ENCODE results near the gene RNF220. TPM values are rescaled to one million over a fixed set of nuclear protein-coding genes. Genes with fewer than 3 reads are reported as not detected.

Gene RNF220
- total and polyA plus RNA-seq, 2 of the 4 experiments (the other 2 are of a cell fraction) = 71.8 to 77.1 TPM

- Histone ChIP-seq H4K5ac (ENCODE audit: low read depth, low read length) (no peak overlapping the region), H3K36me3 (ENCODE audit: control insufficient read depth, insufficient read depth, low read length) (no peaks in the 10 kb centered on the region), H3K23ac (ENCODE audit: low read depth, low read length) (no peak overlapping the region), H2AFZ (replicated peaks; ENCODE audit: low read length, poor library complexity) (no peak overlapping the region), H2BK20ac (ENCODE audit: low read depth, low read length) (no peak overlapping the region), H3K4me2 (ENCODE audit: low read depth, low read length) (no peak overlapping the region), H3K56ac (ENCODE audit: extremely low read depth, insufficient read depth, low read length) (no peak overlapping the region), H2BK120ac (ENCODE audit: low read depth, low read length) (no peak overlapping the region), H3K18ac (ENCODE audit: low read depth, low read length) (no peak overlapping the region), H2AK5ac (ENCODE audit: low read depth, low read length) (no peak overlapping the region), H3K79me1 (ENCODE audit: low read depth in 1 of 2, low read length in 2 of 2) (no peaks in the 10 kb centered on the region), H3K4ac (ENCODE audit: low read depth, low read length) (no peak overlapping the region), H3K9me1 (ENCODE audit: insufficient read depth, low read length) (no peaks in the 10 kb centered on the region), H2BK5ac (ENCODE audit: low read depth, low read length, poor library complexity, severe bottlenecking) (no peak overlapping the region), H3K9ac (ENCODE audit: low read depth, low read length) (no peak overlapping the region), H3K9me3 (ENCODE audit: control insufficient read depth, insufficient read depth, low read length) (no peaks in the 10 kb centered on the region), H3K27me3 (ENCODE audit: control insufficient read depth, insufficient read depth, low read length) (no peaks in the 10 kb centered on the region), H4K8ac (ENCODE audit: low read depth in 2 of 2, low read length in 2 of 2) (no peak overlapping the region), H3K14ac (replicated peaks; ENCODE audit: low read depth, low read length) (no peak overlapping the region), H3K4me1 (ENCODE audit: control insufficient read depth, insufficient read depth, low read length) (0 out of 2 replicates have a peak, but pooled peaks cover 2% of the 10 kb centered on the region), H3K27ac (ENCODE audit: insufficient read depth, low read length) (no peak overlapping the region), H4K91ac (ENCODE audit: insufficient read depth, low read depth, low read length) (no peak overlapping the region), H4K20me1 (ENCODE audit: insufficient read depth, low read length) (no peaks in the 10 kb centered on the region), H3K4me3 (ENCODE audit: insufficient read depth, low read depth, low read length) (no peak overlapping the region), H2BK15ac (ENCODE audit: low read depth, low read length) (no peak overlapping the region), H2AK9ac (replicated peaks; ENCODE audit: low read depth, low read length, poor library complexity) (no peak overlapping the region)
- dilution Hi-C loops (cut with HindIII; ENCODE audit: low sequenced_read_pairs, unreplicated experiment) = no loop called here
- ChIA-PET POLR2A (ENCODE audit: unreplicated experiment) (interaction anchor here (0.6 kb wide), 1 partner anchor 39 kb away, joined by 3 read pairs; no protein-coding TSS in a partner anchor), CTCF (no interaction called here)
- TF ChIP-seq CEBPB (IDR thresholded peaks at IDR 0.05; ENCODE audit: low read depth, low read length) = no peak
- no peak for TF ChIP-seq USF2 (IDR thresholded peaks at IDR 0.05; ENCODE audit: low read depth, low read length)
- no peak for TF ChIP-seq POLR2A (IDR thresholded peaks at IDR 0.05; ENCODE audit: low read depth, low read length)
- TF ChIP-seq CHD1 (IDR thresholded peaks at IDR 0.05; ENCODE audit: low read depth, low read length) = no peak
- no peak for TF ChIP-seq MAZ (IDR thresholded peaks at IDR 0.05; ENCODE audit: borderline replicate concordance, low read depth, low read length)
- no peak for TF ChIP-seq NFE2L2 (IDR thresholded peaks at IDR 0.05; ENCODE audit: low read depth, low read length)
- TF ChIP-seq RFX5 (IDR thresholded peaks at IDR 0.05; ENCODE audit: low read depth, low read length) = no peak
- no peak for TF ChIP-seq MAFK (IDR thresholded peaks at IDR 0.05; ENCODE audit: low read depth, low read length)
- TF ChIP-seq RAD21 (IDR thresholded peaks at IDR 0.05; ENCODE audit: low read length) = no peak
- no peak for TF ChIP-seq MXI1 (IDR thresholded peaks at IDR 0.05; ENCODE audit: borderline replicate concordance, low read depth, low read length)
- no peak for TF ChIP-seq RCOR1 (IDR thresholded peaks at IDR 0.05; ENCODE audit: insufficient replicate concordance, low read length)
- no peak for TF ChIP-seq BHLHE40 (IDR thresholded peaks at IDR 0.05; ENCODE audit: low read depth, low read length)
- TF ChIP-seq ELK1 (IDR thresholded peaks at IDR 0.05; ENCODE audit: borderline replicate concordance, low read depth, low read length) = no peak
- BruUV-seq (replicated peaks) = no TSS peak
- in situ Hi-C loops (cut with MboI; ENCODE audit: low sequenced_read_pairs) = no loop called here
- intact Hi-C loops (cut with micrococcal nuclease) = no loop called here
- ATAC-seq (ENCODE audit: low read depth) (no peak), DNase-seq (no peak)
- 82% methylated on average over 5 of the region's 15 CpGs; no CpG with 5 or more reads in 1 of the 2 experiments for WGBS, 2 experiments (ENCODE audit: extremely low coverage in 2 of 2, insufficient read length in 1 of 2)
Observed at GRCh38 chr1:44661781-44662682, 257.0 kb downstream of the RNF220 start.
